ENCODE measurements around the gene SELENOH.

The SELENOH gene

DNA sequence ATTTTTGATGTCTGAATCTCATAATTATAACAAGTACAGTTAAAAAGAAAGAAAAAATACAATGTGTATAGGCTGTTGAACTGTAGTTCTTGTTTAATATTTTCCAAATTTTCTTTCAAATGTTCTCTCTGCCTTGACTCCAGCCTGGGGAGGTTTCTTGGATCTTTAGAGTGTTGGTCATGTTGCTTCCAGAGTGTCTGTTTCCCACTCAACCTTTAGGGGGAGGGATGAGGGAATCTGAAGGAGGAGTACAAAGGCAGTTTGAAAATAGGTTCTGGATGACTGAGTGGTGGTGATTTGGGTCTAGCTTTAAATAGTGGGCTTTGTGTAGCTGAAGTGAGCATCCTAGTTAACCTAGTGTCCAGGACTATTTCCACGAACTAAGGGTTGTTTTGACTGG lies 22.3 kb downstream of the SELENOH start:
- peak overlapping the region; percentile 92; the same call in 1 of the 2 replicates for H3K27ac ChIP-seq
- TF ChIP-seq, protein P1, sequence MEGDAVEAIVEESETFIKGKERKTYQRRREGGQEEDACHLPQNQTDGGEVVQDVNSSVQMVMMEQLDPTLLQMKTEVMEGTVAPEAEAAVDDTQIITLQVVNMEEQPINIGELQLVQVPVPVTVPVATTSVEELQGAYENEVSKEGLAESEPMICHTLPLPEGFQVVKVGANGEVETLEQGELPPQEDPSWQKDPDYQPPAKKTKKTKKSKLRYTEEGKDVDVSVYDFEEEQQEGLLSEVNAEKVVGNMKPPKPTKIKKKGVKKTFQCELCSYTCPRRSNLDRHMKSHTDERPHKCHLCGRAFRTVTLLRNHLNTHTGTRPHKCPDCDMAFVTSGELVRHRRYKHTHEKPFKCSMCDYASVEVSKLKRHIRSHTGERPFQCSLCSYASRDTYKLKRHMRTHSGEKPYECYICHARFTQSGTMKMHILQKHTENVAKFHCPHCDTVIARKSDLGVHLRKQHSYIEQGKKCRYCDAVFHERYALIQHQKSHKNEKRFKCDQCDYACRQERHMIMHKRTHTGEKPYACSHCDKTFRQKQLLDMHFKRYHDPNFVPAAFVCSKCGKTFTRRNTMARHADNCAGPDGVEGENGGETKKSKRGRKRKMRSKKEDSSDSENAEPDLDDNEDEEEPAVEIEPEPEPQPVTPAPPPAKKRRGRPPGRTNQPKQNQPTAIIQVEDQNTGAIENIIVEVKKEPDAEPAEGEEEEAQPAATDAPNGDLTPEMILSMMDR (IDR thresholded peaks at IDR 0.05) = 0 out of 2 replicates have a peak, but pooled peaks have one; percentile 13
- no peak for TF ChIP-seq ZFX (IDR thresholded peaks at IDR 0.05; ENCODE audit: borderline replicate concordance)

DNA sequence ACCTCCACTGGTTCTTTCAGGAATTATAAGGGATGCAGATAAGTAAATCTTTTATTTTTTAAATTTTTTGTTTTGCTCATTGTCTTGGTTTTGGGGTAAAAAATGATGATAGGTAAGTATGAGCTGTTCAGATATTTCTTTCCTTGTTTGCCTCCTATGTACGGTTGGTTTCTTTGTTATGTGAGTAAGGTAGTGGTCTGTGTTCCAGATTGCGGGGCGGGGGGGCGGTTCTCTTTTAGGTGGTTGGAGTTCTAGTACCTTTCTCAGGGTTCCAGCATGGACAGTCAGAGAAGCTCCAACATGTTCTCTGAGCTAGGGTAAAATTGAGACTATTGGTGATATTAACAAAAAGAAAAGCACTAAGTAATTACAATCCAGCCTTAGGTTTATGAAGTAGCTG lies 22.7 kb downstream of the SELENOH start:
- TF ChIP-seq, protein P1 (IDR thresholded peaks at IDR 0.05) = no peak
- TF ChIP-seq ZFX (IDR thresholded peaks at IDR 0.05; ENCODE audit: borderline replicate concordance) = no peak
- no peak overlapping the region for H3K27ac ChIP-seq

DNA sequence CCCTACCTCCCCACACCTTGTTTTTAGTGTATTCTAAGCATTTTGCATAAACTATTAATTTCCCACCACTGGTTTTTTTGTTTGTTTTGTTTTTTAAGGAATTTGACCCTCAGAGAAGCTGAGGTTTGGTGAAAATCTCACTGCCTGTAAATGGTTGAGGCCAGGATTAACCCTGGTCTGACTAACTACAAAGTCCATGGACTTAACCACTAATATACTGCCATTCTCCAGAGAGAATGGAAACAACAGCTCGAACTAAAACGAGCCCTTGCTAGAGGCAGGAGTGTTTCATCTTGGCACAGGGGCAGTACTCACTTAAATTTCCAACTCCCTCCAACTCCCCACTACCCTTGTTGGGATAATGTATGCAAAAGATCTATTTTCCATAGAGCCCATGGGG lies 23.3 kb downstream of the SELENOH start:
- TF ChIP-seq, protein P1 (IDR thresholded peaks at IDR 0.05) = no peak
- no peak for TF ChIP-seq ZFX (IDR thresholded peaks at IDR 0.05; ENCODE audit: borderline replicate concordance)
- no peak overlapping the region for H3K27ac ChIP-seq

DNA sequence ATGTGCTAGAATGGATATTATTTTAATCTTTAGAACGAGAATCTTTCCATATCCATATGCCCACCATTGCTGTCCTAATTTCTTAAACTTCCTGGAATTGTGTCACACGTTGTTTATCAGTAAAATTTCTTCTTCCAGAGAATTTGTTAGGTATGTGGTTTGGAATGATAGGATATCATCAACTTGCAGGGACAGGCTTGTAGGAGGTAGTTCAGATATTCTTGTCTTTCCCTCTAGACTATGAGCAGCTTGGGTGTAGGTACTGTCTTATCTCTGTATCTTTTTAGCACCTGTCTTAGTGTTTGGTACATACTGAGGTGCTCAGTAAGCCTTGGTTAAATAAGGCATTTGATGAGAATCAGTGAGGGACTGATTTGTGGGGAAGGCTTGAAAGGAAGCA lies 23.7 kb downstream of the SELENOH start:
- no peak overlapping the region for H3K27ac ChIP-seq
- no peak for TF ChIP-seq ZFX (IDR thresholded peaks at IDR 0.05; ENCODE audit: borderline replicate concordance)
- TF ChIP-seq, protein P1 (IDR thresholded peaks at IDR 0.05) = no peak

DNA sequence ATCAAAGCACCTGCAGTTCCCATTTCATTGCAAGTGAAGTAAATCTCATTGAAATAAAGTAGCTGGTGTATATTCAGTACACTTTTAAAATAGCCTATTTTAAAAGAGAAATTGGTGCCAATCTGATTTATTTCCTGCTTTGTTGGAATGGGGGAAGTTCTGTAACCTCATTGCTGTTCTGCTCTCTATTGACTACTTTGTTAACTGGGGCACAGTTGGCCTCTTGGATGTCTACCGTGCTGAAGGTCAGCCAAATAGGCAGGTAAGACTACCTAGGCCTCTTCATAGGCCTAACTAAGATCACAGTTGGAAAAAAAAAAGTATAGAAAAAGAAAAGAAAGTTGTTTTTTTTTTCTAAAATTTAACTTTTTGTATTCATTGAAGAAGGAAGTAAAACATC lies 29.5 kb downstream of the SELENOH start:
- H3K27ac ChIP-seq = no peak overlapping the region
- TF ChIP-seq, protein P1 (IDR thresholded peaks at IDR 0.05) = no peak
- no peak for TF ChIP-seq ZFX (IDR thresholded peaks at IDR 0.05; ENCODE audit: borderline replicate concordance)

DNA sequence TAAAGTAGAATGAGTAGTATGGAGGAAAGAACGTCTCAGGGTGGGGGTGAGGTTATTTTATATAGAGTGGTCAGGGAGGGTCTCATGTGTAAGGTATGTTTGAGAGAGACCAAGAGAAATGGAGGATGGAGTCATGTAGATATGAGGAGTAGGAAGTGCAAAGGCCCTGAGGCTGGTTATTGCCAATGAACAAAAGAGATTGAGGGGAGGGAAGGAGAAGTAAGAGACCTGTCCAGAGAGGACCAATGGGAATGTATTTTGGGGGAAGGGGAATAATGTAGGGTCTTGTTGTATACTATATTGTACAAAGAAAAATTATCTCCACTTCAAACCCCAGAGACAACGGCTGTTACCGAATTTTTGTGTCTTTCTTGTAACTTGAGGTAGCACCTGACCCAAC lies 30.1 kb downstream of the SELENOH start:
- TF ChIP-seq ZFX (IDR thresholded peaks at IDR 0.05; ENCODE audit: borderline replicate concordance) = no peak
- peak overlapping the region; percentile 28; the same call in 1 of the 2 replicates for H3K27ac ChIP-seq

DNA sequence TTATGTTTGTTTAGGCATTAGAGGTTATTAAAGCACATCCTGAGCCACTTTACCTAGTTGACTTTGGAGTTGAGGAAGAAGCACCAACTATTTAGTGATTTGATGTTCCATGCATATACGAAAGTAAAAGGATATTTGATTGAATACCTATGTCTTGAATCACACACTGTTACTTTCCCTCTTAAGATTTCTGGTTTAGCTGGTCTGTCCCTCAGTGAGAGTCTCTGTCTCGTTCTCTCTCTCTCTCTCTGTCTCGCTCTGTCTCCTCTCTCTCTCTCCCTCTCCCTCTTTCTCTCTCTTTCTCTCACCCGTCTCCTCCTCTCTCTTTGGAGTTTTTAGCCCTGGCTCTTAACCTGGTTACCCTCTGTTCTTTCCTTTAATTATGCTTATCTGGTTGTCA lies 31.3 kb downstream of the SELENOH start:
- peak overlapping the region; percentile 28; the same call in 1 of the 2 replicates for H3K27ac ChIP-seq
- no peak for TF ChIP-seq ZFX (IDR thresholded peaks at IDR 0.05; ENCODE audit: borderline replicate concordance)
- TF ChIP-seq, protein P1 (IDR thresholded peaks at IDR 0.05) = no peak

DNA sequence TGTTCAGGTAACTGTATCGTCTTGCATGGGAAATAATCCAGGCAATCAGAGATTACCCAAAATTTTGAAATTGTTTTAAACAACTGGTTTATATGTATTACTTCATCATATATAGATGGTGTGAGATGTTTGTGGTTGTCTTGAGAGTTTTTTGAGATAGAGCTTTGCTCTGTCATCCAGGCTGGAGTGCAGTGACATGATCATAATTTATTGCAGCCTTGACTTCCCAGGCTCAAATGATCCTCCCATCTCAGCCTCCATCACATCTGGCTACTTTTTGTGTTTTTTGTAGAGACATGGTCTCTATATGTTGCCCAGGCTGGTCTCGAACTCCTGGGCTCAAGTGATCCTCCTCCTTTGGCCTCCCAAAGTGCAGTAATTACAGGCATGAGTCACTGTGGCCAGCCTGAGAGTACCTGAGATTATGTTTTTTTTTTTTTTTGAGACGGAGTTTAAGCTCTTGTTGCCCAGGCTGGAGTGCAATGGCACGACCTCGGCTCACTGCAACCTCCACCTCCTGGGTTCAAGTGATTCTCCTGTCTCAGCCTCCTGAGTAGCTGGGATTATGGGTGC lies 31.8 kb downstream of the SELENOH start:
- TF ChIP-seq, protein P1 (IDR thresholded peaks at IDR 0.05) = no peak
- TF ChIP-seq ZFX (IDR thresholded peaks at IDR 0.05; ENCODE audit: borderline replicate concordance) = no peak
- peak overlapping the region; percentile 28; the same call in 1 of the 2 replicates for H3K27ac ChIP-seq

Data from 22Rv1 (cell line).